Activated CD4-positive, alpha-beta T cell treated with anti-CD3 and anti-CD28 coated beads, Interleukin-2, Interleukin-4, amounts not matched to agents 100 ng/mL and 50 ng/mL, durations not matched to agents 16 hours and 8 hours (primary cell): ENCODE measurements around the gene MMP25.

Experiments
- DNase-seq: peaks from one replicate; pipeline ENCODE4 v3.0.0-alpha.2; 2020; ENCODE audit warnings: low spot score

The MMP25 gene

GRCh38 chr16:3045758-3046640 lies at the start of gene MMP25:
MMP25 (plus strand) TSS chr16:3046561; CDS start chr16:3046918, 357 bp downstream.
- no peak for DNase-seq

- DNase-seq = no peak
Observed at GRCh38 chr16:2999929-3000328, 46.4 kb upstream of the MMP25 start.

- no peak for DNase-seq
Observed at GRCh38 chr16:3000540-3000939, 45.8 kb upstream of the MMP25 start.

- no peak for DNase-seq
Observed at GRCh38 chr16:3001316-3001715, 45.0 kb upstream of the MMP25 start.

- DNase-seq = peak; percentile 99
Observed at GRCh38 chr16:3003582-3004270, 42.6 kb upstream of the MMP25 start.

GRCh38 chr16:3004319-3004718 lies 42.0 kb upstream of the MMP25 start:
- no peak for DNase-seq

GRCh38 chr16:3004781-3005284 lies 41.5 kb upstream of the MMP25 start:
- DNase-seq = no peak

- DNase-seq = no peak
Observed at GRCh38 chr16:3007059-3007956, 39.1 kb upstream of the MMP25 start.

- DNase-seq = no peak
Observed at GRCh38 chr16:3007957-3008689, 38.2 kb upstream of the MMP25 start.

- DNase-seq = no peak
Observed at GRCh38 chr16:3008690-3009037, 37.7 kb upstream of the MMP25 start.

- no peak for DNase-seq
Observed at GRCh38 chr16:3009568-3010390, 36.6 kb upstream of the MMP25 start.

GRCh38 chr16:3010510-3010909 lies 35.9 kb upstream of the MMP25 start:
- DNase-seq = no peak

- DNase-seq = no peak
Observed at GRCh38 chr16:3012246-3012645, 34.1 kb upstream of the MMP25 start.

- DNase-seq = no peak
Observed at GRCh38 chr16:3012828-3013420, 33.4 kb upstream of the MMP25 start, which contains the start of gene CLDN9. CLDN9 (plus strand) TSS chr16:3012923; CDS start chr16:3013363, 440 bp downstream.

- DNase-seq = no peak
Observed at GRCh38 chr16:3013491-3013951, 32.8 kb upstream of the MMP25 start.

- DNase-seq = no peak
Observed at GRCh38 chr16:3013998-3014690, 32.2 kb upstream of the MMP25 start.

GRCh38 chr16:3014971-3015370 lies 31.4 kb upstream of the MMP25 start:
- DNase-seq = no peak

- DNase-seq = no peak
Observed at GRCh38 chr16:3015865-3016521, 30.4 kb upstream of the MMP25 start.

- no peak for DNase-seq
Observed at GRCh38 chr16:3017344-3017743, 29.0 kb upstream of the MMP25 start.
